AML-193 (cell line): ENCODE measurements around the gene NXPH2.

ENCODE experiments used
- DNase-seq, 2 experiments: peaks; one replicate each; lab custom pipeline; 2025; lab: John Stamatoyannopoulos, UW

Gene NXPH2

GRCh38 chr2:138637061-138637460, 143.1 kb downstream of the NXPH2 start:
- DNase-seq = no peak

GRCh38 chr2:138633049-138633448, 147.1 kb downstream of the NXPH2 start:
- DNase-seq = no peak

GRCh38 chr2:138632066-138632620, 148.0 kb downstream of the NXPH2 start:
- peak in 1 of 2 experiments; percentile 1 for DNase-seq

- no peak for DNase-seq
These were observed 150.0 kb downstream of the NXPH2 start for GRCh38 chr2:138630164-138630563.

- no peak for DNase-seq
These were observed 154.0 kb downstream of the NXPH2 start for GRCh38 chr2:138626148-138626547.

- peak; percentile 15 to 28 for DNase-seq
These were observed 157.6 kb downstream of the NXPH2 start for GRCh38 chr2:138622613-138623012.

GRCh38 chr2:138621139-138621538, 159.1 kb downstream of the NXPH2 start:
- no peak for DNase-seq

- DNase-seq = no peak
These were observed 159.8 kb downstream of the NXPH2 start for GRCh38 chr2:138620431-138620830.
